DMS79 (cell line): ENCODE measurements around the gene NDUFA7.
A peak's percentile ranks its signal among the peaks of the same experiment; 100 is the strongest.
"Not testable (repeated sequence)": the region's sequence is repeated elsewhere in the genome, so short reads cannot be mapped to it uniquely, and the experiment has no call there.

ENCODE experiments used
- DNase-seq: peaks from one replicate; lab custom pipeline; 2025; lab: John Stamatoyannopoulos, UW

The NDUFA7 gene

DNA sequence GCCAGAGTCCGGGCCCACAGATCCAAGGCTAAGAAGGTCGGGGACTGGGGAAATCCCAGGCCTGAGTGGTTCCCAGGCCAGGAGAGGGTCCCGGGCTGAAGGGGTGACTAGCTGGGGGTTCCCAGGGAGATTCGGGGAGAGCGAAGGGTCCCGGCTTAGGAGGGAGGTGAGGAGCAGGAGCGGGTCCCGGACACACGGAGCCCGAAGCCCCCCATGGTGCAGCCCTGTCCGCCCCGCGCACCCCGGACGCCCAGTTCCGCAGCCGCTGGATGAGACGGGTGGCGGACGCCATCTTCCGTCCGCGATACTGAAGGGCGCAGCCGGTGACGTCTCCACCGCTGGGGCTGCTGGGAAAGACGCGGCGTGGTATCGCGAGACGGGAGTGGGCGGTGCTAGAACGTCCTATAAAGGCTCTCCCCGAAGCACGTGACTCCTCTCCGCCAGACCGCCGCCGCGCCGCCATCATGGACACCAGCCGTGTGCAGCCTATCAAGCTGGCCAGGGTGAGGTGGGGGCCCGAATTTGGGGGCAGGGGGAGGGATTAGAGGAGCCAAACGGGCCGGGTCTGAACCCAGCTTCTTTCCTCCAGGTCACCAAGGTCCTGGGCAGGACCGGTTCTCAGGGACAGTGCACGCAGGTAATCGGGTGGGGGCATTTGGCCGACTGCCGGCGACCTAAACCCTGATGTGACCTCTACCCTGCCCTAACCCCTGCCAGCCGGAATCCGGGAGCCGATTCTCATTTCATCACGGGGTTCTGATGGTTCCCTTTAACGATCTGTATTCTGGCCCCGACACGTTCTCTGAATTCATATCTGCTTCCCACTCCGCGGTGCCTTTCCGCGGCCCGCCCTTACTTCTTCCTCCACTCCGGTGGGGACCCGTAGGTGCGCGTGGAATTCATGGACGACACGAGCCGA, at the start of gene NDUFA7, which contains the start of gene RPS28:
Gene NDUFA7, minus strand, starts transcription at position 309 of the 919 bp plus-strand sequence. Its CDS starts 17 bp downstream, at position 292.
Gene RPS28, plus strand, starts transcription at position 430 of the 919 bp plus-strand sequence. Its CDS starts 35 bp downstream, at position 465.
- peak; percentile 75 for DNase-seq

DNA sequence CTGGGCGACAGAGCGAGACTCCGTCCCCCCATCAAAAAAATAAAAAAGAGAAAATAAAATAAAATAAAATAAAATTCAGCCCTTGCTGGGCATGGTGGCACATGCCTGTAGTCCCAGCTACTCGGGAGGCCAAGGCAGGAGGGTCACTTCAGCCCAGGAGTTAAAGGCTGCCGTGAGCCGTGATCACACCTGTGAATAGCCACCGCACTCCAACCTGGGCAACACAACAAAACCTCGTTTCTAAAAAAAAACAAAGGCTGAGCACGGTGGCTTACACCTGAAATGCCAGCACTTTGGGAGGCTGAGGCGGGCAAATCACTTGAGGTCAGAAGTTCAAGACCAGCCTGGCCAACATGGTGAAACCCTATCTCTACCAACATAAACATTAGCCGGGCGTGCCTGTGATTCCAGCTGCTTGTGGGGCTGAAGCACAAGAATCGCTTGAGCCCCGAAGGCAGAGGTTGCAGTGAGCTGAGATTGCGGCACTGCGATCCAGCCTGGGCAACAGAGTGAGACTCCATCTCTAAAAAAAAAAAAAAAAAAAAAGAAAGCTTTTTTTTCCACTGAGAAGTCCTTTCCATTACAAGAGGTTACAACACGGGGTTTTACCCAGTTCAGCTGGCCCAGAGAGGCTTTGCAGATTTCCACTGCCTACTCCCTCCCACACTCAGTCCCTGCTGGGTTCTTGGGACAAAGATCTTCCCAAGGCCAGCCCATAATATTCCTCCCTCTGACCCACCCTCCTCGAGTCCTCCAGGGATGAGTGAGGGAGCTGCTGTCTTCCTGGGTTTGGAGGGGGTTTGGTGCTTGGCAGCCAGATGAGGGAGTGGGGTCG, 49.2 kb upstream of the NDUFA7 start:
- no peak for DNase-seq

DNA sequence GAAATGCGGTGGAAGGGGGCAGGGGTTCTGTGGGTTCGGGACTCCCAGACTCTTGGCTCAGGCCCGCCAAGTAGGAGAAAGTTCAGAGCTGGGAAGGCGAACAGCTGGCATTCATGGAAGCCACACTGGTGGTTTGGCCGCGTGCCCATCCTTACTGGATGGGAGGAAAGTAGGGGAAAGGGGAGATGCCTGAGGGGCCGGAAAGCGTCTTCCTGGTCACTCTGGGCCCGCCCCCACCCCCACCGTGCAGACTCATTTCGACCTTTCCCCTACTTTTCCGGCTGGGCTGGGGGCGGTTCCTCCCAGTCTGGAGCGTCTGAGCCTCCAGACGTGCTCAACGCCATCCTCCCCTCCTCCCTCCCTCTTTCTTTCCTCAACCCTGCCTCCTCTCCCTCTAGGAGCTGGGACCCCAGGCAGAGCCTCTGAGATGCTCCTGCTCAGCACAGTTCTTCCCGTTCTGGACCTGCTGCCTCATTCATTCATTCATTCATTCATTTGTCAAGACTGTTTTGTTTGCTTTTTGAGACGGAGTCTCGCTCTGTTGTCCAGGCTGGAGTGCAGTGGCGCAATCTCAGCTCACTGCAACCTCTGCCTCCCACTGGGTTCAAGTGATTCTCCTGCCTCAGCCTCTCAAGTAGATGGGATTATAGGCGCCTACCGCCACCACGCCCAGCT, 46.3 kb upstream of the NDUFA7 start:
- peak; percentile 83 for DNase-seq

DNA sequence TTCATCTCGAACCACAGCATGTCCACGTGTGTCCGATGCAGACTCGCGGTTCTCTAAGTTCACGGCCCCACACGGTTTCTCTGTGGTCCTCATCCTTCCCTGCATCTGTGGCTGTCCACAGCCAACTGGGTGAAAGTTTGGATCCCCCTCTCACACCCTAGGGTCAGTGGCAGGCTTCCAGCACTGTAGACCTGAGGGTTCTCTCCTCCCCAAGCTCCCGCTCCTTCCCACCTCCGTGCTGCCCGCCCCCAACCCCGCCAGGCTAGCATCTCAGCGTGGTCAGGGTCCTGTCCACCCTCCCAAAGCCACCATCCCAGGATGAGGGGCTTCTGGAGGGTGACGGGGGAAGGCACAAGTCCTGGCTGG, 45.8 kb upstream of the NDUFA7 start:
- no peak for DNase-seq

DNA sequence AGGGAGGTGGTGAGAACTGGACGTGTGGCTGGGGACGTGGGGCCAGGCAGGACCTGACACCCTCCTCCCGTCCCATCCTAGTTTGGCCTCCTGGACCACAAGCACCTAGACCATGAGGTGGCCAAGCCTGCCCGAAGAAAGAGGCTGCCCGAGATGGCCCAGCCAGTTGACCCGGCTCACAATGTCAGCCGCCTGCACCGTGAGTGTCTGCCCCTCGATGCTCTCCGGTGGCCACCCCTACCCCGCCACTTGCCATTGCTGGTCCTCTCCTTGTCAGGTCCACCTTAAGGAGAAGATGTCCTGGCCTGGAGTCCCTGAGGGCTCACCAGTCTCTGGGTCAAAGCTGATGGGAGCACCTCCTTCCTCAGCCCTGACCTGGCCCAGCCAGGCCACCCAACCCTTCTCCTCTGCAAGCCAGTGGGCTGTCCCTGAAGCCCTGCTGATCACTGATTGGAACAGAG, 45.0 kb upstream of the NDUFA7 start:
- DNase-seq: no peak

DNA sequence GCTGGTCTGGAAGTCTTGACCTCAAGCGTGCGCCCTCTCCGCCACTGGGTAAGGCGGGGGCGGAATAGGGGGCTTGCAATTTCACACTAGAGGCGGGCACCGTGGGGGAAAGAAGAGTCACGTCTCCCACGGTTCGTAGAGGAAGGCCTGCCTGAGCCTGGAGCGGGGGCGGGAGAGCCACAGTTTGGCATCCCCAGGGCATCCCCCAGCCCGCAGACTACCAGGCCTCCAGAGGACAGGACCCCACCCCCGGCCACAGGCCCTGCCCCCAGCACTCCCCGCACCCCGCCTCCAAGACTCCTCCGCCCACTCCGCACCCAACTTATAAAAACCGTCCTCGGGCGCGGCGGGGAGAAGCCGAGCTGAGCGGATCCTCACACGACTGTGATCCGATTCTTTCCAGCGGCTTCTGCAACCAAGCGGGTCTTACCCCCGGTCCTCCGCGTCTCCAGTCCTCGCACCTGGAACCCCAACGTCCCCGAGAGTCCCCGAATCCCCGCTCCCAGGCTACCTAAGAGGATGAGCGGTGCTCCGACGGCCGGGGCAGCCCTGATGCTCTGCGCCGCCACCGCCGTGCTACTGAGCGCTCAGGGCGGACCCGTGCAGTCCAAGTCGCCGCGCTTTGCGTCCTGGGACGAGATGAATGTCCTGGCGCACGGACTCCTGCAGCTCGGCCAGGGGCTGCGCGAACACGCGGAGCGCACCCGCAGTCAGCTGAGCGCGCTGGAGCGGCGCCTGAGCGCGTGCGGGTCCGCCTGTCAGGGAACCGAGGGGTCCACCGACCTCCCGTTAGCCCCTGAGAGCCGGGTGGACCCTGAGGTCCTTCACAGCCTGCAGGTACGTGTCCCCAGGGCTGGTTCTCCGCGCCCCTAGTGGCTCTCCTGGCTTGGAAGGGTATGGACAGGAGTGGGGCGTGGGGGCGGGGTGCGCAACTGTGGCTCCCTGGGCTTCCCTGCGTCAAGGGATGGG, 42.9 kb upstream of the NDUFA7 start, which contains the start of gene ANGPTL4:
Gene ANGPTL4, plus strand, starts transcription at position 353 of the 969 bp plus-strand sequence. Its CDS starts 167 bp downstream, at position 520.
- DNase-seq: no peak

DNA sequence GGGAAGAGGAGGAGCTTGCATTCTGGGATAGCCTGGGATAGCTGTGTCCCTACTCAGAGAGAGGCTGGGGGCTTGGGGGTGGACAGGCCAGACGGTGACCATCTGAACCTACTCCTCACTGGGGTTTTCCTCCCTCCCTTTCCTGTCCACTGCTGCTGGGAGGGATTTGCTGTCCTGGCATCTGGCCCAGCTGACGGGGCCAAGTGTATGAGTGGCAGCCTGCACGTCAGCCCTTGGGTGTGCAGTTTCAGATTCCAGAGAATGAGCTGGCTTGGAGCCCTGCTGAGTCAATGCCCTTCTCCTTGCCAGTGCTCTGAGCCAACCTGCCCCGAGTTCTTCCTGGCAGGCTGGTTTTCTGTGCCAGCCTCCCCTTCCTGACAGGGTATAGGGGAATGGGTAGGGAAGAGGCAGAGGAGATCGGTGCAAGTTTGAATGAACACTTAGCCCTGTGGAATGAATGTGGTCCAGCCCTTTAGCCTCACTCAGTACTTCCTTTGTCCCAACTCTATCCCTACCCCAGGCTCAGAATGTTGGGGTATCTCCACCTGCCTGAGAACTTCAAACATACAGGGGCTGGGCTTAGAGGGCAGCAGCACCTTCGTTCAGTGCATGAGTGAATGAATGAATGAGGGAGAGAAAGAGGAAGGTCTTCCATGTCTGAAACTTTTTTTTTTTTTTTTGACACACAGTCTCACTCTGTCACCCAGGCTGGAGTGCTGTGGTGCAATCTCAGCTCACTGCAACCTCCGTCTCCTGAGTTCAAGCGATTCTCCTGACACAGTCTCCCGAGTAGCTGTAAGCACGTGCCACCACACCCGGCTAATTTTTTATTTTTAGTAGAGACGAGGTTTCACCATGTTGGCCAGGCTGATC, 41.0 kb upstream of the NDUFA7 start:
- peak; percentile 92 for DNase-seq

DNA sequence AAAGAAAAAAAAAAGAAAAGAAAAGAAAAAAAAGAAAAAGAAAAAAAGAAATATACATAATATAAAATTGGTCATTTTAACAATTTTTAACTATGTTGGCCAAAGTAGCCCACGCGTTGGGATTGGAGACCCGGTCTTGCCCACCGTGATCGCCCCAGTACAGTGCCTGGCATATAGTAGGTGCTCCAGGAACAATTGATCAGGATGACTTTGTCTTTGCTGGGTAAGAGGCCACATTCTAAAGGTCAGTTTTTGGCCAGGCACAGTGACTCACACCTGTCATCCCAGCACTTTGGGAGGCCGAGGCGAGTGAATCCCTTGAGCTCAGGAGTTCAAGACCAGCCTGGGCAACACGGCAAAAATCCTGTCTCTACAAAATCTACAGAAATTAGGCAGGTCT, 39.0 kb upstream of the NDUFA7 start:
- DNase-seq: no peak

DNA sequence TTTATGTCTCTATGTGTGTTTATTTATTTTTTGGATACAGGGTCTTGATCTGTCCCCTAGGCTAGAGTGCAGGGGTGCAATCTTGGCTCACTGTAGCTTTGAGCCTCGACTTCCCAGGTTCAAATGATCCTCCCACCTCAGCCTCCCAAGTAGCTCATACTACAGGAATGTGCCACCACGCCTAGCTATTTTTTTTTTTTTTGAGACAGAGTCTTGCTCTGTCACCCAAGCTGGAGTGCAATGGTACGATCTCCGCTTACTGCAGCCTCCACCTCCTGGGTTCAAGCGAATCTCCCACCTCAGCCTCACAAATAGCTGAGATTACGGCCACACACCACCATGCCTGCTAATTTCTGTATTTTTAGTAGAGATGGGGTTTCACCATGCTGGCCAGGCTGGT, 37.8 kb upstream of the NDUFA7 start:
- no peak for DNase-seq

DNA sequence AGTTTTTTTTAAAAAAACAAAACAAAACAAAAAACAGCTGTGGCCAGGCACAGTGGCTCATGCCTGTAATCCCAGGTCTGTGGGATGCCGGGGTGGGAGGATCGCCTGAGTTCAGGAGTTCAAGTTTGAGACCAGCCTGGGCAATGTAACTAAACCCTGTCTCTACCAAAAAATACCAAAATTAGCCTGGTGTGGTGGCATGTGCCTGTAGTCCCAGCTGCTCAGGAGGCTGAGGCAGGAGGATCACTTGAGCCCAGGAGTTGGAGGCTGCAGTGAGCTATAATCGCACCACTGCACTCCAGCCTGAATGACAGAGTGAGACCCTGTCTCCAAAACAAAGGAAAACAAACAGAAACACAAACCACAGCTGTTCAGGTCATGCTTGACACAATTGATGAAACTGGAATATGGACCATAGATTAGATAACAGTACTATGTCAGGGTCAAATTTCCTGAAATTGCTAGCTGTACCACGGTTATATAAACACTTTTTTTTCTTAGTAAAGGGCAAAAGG, 35.9 kb upstream of the NDUFA7 start:
- DNase-seq: no peak

DNA sequence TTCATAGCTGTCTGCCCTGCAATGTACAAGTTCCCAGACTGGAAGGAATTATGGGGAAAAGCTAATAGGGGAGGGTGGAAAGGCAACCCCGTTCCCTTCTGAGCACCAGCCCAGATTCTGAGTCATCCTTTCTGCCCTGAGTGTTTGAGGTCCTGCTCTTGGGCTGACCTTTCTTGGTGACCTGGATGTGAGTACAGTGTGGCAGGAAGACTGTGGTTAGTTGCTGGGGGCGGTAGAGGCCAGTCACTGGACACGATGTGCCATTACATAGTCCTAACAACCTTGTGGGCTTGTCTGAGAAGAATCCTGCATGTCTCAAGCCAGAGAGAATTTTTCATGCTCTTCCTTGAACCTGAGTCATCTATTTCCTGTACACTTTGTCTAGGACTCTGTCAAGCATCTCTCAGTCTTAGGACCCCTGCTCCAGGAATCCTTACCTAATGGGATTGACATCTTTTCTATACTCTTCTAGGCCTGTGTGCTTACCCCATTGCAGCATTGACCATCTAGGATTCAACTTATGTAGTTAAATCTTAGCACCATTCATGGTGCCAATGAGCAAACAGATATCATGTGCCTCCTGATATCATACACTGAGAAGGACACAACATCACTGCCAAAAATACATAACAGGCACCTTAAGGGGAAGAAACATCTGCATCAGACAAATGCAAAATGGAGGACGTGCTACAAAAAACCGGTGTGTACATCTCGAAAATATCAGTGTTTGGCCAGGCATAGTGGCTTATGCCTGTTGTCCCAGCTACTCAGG, 34.6 kb upstream of the NDUFA7 start:
- no peak for DNase-seq

DNA sequence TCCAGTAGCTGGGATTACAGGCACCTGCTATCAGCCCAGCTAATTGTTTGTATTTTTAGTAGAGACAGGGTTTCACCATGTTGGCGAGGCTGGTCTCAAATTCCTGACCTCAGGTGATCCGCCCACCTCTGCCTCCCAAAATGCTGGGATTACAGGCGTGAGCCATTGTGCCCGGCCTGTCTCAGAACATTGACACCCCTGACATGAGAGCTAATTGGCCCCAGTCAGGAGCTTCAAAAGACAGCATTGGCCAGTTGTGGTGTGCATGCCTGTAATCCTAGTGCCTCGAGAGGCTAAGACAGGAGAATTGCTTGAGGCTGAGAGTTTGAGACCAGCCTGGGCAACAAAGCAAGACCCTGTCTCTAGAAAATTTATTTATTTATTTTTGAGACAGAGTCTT, 31.7 kb upstream of the NDUFA7 start:
- not testable (repeated sequence) for DNase-seq

DNA sequence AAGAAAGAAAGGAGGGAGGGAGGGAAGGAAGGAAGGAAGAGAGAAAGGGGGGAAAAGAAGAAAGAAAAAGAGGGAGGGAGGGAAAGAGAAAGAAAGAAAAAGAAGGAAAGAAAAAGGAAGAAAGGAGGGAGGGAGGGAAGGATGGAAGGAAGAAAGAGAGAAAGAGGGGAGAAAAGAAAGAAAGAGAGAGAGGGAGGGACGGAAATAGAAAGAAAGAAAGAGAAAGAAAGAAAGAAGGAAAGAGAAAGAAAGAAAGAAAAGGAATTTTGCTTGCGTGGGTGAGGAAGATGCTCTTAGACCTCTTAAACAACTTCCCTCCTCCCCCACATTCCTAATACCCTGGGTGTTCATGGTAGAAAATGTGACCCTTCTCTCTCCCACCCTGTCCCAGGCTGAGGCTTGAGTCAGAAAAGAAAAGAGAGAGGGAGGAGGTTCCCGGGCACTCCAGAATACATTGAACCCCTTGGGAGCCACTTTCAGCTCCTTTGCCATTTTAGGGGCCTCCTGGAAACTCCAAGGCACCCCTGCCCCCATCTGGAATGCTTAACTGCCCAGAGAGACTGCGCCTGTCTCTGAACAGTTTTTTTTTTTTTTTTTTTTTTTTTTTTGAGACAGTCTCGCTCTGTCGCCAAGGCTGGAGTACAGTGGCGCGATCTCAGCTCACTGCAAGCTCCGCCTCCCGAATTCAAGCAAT, 31.1 kb upstream of the NDUFA7 start:
- DNase-seq: peak; percentile 19

DNA sequence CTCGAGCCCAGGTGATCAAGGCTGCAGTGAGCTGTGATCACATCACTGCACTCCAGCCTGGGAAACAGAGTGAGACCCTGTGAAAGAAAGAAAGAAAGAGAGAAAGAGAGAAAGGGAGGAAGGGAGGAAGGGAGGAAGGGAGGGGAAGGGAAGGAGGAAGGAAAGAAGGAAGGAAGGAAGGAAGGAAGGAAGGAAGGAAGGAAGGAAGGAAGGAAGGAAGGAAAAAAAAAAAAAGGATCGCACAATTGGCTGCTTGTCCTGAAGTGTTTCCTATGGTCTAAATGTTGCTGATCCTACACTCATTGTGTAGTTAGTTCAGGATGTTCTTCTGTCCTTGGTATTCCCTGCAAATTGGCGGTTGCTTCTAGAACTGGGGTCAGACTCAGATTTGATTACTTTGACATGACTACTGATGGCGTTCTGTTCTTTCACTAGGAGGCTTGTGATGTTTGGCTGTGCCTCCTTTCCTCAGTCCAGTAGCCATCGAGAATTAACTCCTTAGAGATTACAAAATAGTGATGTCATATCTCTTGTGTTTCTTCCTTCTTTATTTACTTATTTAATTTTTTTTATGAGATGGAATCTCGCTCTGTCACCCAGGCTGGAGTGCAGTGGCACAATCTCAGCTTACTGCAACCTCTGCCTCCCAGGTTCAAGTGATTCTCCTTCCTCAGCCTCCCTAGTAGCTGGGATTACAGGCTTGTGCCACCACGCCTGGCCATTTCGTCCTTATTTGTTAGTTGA, 28.6 kb upstream of the NDUFA7 start:
- DNase-seq: not testable (repeated sequence)

DNA sequence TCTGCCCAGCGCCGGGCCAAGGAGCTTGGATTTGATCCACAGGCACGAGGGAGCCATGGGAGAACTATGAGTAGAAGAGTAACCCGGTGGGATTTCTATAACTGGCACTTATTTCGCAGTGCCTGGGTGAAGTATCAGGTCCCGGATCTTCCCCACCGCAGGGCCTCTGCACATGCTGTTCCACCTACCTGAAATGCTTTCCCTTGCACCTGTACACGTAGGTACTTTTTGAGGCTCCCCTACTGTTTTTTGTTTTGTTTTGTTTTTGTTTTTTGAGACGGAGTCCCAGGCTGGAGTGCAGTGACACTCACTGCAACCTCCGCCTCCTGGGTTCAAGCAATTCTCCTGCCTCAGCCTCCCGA, 22.3 kb upstream of the NDUFA7 start:
- DNase-seq: no peak

DNA sequence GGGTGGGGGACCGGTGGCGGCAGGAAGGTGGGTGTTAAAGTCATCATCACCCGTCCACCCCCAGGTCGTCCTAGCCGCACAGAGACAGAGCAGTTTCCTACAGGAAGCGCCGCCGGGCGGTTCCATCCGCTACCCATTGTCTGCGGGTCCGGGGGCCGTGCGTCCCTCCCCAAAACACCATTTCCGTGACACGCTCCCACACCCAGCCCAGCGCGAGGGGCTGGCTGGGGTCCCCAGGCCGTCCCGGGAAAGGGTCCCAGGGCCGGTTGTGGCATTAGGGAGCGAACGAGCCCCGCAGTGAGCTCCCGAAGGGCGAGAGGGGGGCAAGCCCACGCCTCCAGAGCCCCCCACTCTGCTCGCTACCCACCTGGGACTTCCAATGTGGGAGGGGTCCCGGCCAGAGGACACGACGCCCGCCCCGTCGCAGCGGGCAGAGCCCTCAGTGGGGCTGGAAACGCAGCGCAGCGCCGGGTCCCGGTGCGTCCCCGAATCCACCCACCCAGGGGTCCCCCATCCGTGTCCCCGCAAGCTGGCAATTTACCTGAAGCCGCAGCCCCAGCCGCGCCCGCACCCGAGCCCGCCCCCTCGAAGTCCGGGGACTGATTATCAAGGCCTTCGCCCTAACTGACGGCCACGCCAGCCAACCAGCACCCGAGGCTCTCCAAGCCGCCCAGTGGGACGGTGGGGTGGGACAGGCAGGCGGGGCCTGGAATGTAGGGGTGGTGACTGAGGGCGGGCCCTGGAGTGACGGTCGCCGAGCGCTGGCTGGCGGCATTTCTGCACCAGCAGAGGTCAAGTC, 21.7 kb upstream of the NDUFA7 start, which contains the start of gene KANK3:
Gene KANK3, minus strand, starts transcription at position 579 of the 799 bp plus-strand sequence. CDS start 5,434 bp downstream, outside the sequence.
- DNase-seq: peak; percentile 50

DNA sequence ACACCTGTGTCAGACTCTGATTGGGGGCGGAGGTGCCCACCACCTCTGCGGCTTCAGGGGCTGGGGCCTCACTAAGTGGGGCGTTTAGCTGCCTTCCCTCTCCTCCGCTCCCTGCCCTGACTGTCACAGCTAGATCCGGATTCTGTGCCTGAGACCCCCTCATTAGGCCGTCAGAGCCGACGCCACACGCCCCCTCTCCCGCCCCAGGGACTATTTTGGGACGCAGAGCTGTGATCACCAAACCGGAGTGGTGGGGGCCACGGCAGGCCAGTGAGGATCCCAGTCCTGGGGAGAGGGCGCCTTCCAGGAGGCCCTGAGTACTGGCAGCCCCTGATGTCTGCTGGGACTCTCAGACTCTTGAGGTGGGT, 21.1 kb upstream of the NDUFA7 start:
- no peak for DNase-seq
